Left ventricle myocardium inferior (tissue), 1 donor: Measurements from ENCODE around the gene INTS2. TPM values are rescaled to one million over a fixed set of nuclear protein-coding genes. Genes with fewer than 3 reads are reported as not detected.
"Not testable (repeated sequence)": the region's sequence is repeated elsewhere in the genome, so short reads cannot be mapped to it uniquely, and the experiment has no call there.

Experiments
- DNase-seq: peaks from one replicate; pipeline ENCODE4 v3.0.0-alpha.2; 2020
- H3K27ac ChIP-seq: fragments of 200-600 bp; replicated peaks from 2 replicates; pipeline ENCODE4 v1.8.0; 2021
- H3K27me3 ChIP-seq: fragments of 200-600 bp; 2 replicates; pipeline ENCODE4 v1.8.0; 2021; ENCODE audit warnings: low read depth
- H3K36me3 ChIP-seq: fragments of 200-600 bp; 2 replicates; pipeline ENCODE4 v1.8.0; 2021
- H3K4me1 ChIP-seq: fragments of 200-600 bp; 2 replicates; pipeline ENCODE4 v1.8.0; 2021
- H3K4me3 ChIP-seq: fragments of 200-600 bp; 2 replicates; pipeline ENCODE4 v1.8.0; 2021; ENCODE audit warnings: mild to moderate bottlenecking, moderate library complexity
- H3K9me3 ChIP-seq: fragments of 200-600 bp; replicated peaks from 2 replicates; pipeline ENCODE4 v1.8.0; 2021
- CTCF ChIP-seq: fragments of 200-600 bp; IDR thresholded peaks from 2 replicates; pipeline ENCODE4 v1.8.0; 2021; ENCODE audit warnings: antibody characterized with exemption, mild to moderate bottlenecking, borderline replicate concordance
- intact Hi-C: fragments of 100-400 bp; cut with micrococcal nuclease; formaldehyde crosslinking; loops from one replicate; pipeline ENCODE4 v1.11.0; 2022
- total RNA-seq: library from RNA; stranded (reverse); fragmentation: NEBNext Ultra II Directional; extraction: Animal tissue kit (Norgen Biotek cat#: 25700); gene quantifications from one replicate; pipeline ENCODE4 v1.2.1, GENCODE V29; 2021
- donor health status: DM: no; HTN: yes; CAD: no; lungs with severe emphysema.

The INTS2 gene
- total RNA-seq, 1 donor from 2014 or later, result 10.9 TPM

DNA sequence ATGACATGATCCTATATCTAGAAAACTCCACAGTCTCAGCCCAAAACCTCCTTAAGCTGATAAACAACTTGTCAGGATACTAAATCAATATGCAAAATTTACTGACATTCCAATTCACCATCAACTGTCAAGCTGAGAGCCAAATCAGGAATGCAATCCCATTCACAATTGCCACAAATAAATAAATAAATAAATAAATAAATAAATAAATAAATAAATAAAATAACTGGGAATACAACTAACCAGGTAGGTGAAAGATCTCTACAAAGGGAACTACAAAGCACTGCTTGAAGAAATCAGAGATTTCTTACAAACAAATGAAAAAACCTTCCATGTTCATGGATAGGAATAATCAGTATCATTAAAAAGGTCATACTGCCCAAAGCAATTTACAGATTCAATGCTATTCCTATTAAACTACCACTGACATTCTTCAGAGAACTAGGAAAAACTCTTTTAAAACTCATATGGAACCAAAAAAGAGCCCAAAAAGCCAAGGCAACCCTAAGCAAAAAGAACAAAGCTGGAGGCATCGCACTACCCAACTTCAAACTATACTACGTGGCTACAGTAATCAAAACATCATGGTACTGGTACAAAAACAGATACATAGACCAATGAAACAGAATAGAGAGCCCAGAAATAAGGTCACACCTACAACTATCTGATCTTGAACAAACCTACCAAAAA lies 102.2 kb downstream of the INTS2 start:
- DNase-seq, result no peak
- Histone ChIP-seq H3K9me3 (peaks cover 13% of the 10 kb centered on the region), H3K27me3 (no peaks in the 10 kb centered on the region), H3K27ac (no peak overlapping the region), H3K4me3 (no peak overlapping the region), H3K4me1 (no peaks in the 10 kb centered on the region), H3K36me3 (no peaks in the 10 kb centered on the region)
- TF ChIP-seq CTCF, result no peak
- intact Hi-C loops, result no loop called here

GRCh38 chr17:61822326-61823285 lies 105.2 kb downstream of the INTS2 start:
- DNase-seq, result no peak
- H3K4me3 ChIP-seq, result no peak overlapping the region
- no peaks in the 10 kb centered on the region for H3K4me1 ChIP-seq
- H3K36me3 ChIP-seq, result no peaks in the 10 kb centered on the region
- H3K27me3 ChIP-seq, result no peaks in the 10 kb centered on the region
- no peak for TF ChIP-seq CTCF
- H3K9me3 ChIP-seq, result peaks cover 4% of the 10 kb centered on the region
- no peak overlapping the region for H3K27ac ChIP-seq
- intact Hi-C loops, result no loop called here

GRCh38 chr17:61821655-61822054 lies 106.1 kb downstream of the INTS2 start:
- Histone ChIP-seq H3K27ac (no peak overlapping the region), H3K36me3 (no peaks in the 10 kb centered on the region), H3K4me3 (no peak overlapping the region), H3K4me1 (no peaks in the 10 kb centered on the region), H3K9me3 (no peaks in the 10 kb centered on the region), H3K27me3 (no peaks in the 10 kb centered on the region)
- DNase-seq, result no peak
- TF ChIP-seq CTCF, result no peak
- intact Hi-C loops, result no loop called here

- H3K27ac ChIP-seq, H3K4me3 ChIP-seq, H3K36me3 ChIP-seq, intact Hi-C loops, H3K9me3 ChIP-seq, H3K27me3 ChIP-seq, H3K4me1 ChIP-seq, DNase-seq: not testable (repeated sequence)
These were observed 108.5 kb downstream of the INTS2 start for GRCh38 chr17:61819265-61819664.

DNA sequence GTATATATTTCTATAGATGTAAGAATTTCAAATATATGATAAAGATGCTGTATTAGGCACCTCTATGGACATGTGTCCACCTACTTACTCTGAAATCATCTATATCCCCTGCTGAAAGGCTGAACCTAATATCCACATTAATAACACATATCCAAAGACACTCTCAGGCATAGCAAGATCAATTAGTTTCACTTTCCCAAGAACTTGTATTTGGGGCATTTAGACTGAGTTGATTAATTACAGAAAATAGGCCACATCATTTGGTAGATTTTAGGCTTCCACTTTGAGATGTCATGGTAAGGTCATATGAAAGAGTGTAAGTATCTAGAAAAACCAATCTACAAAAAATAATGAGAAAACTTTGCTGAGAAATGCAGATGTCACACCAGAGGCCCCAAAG lies 109.6 kb downstream of the INTS2 start:
- no peak for DNase-seq
- intact Hi-C loops, result no loop called here

More for the DNA sequence above, 109.6 kb downstream of the INTS2 start:
- no peak for TF ChIP-seq CTCF
- Histone ChIP-seq H3K9me3 (no peaks in the 10 kb centered on the region), H3K4me1 (no peaks in the 10 kb centered on the region), H3K36me3 (no peaks in the 10 kb centered on the region), H3K27me3 (no peaks in the 10 kb centered on the region), H3K27ac (no peak overlapping the region), H3K4me3 (no peak overlapping the region)
